Upper lobe of right lung (tissue), 1 donor: Measurements from ENCODE around the gene ENTHD1. TPM values are rescaled to one million over a fixed set of nuclear protein-coding genes. Genes with fewer than 3 reads are reported as not detected.
"Not testable (repeated sequence)": the region's sequence is repeated elsewhere in the genome, so short reads cannot be mapped to it uniquely, and the experiment has no call there.

ENCODE experiments used
- ATAC-seq: fragments of 200-7000 bp; cut with Tn5 transposase; one replicate; pipeline ENCODE4 v1.9.1; 2020; ENCODE audit warnings: mild to moderate bottlenecking, moderate library complexity
- DNase-seq: peaks from one replicate; pipeline ENCODE4 v3.0.0-alpha.2; 2020
- H3K27ac ChIP-seq: fragments of 200-600 bp; one replicate; pipeline ENCODE4 v1.8.0; 2022
- H3K27me3 ChIP-seq: fragments of 200-600 bp; one replicate; pipeline ENCODE4 v1.8.0; 2022; ENCODE audit warnings: mild to moderate bottlenecking
- H3K36me3 ChIP-seq: fragments of 200-600 bp; one replicate; pipeline ENCODE4 v1.8.0; 2022
- H3K4me1 ChIP-seq: fragments of 200-600 bp; one replicate; pipeline ENCODE4 v1.8.0; 2022
- H3K4me3 ChIP-seq: fragments of 200-600 bp; one replicate; pipeline ENCODE4 v1.8.0; 2022; ENCODE audit warnings: mild to moderate bottlenecking
- H3K9me3 ChIP-seq: fragments of 200-600 bp; one replicate; pipeline ENCODE4 v1.8.0; 2022
- intact Hi-C: fragments of 100-400 bp; cut with DNase I; formaldehyde crosslinking; loops from one replicate; pipeline ENCODE4 v1.11.0; 2022
- total RNA-seq: library from RNA; stranded (reverse); fragmentation: NEBNext Ultra II Directional; extraction: Animal tissue kit (Norgen Biotek cat#: 25700); gene quantifications from one replicate; pipeline ENCODE4 v1.2.1, GENCODE V29; 2021
- TF ChIP-seq, protein P1 (sequence below): fragments of 200-600 bp; IDR thresholded peaks from one replicate; pipeline ENCODE4 v1.8.0; 2022; ENCODE audit warnings: antibody characterized with exemption
- donor health status: DM: no; HTN: yes; CAD: no; lungs with severe emphysema.

ENTHD1 gene
- total RNA-seq, 1 donor from 2014 or later, result not detected

- Histone ChIP-seq H3K36me3 (no peaks in the 10 kb centered on the region), H3K27me3 (peaks cover 32% of the 10 kb centered on the region), H3K4me3 (peak overlapping the region; percentile 31), H3K9me3 (no peaks in the 10 kb centered on the region), H3K4me1 (no peaks in the 10 kb centered on the region), H3K27ac (no peak overlapping the region)
- intact Hi-C loops, result no loop called here
- TF ChIP-seq, protein P1, sequence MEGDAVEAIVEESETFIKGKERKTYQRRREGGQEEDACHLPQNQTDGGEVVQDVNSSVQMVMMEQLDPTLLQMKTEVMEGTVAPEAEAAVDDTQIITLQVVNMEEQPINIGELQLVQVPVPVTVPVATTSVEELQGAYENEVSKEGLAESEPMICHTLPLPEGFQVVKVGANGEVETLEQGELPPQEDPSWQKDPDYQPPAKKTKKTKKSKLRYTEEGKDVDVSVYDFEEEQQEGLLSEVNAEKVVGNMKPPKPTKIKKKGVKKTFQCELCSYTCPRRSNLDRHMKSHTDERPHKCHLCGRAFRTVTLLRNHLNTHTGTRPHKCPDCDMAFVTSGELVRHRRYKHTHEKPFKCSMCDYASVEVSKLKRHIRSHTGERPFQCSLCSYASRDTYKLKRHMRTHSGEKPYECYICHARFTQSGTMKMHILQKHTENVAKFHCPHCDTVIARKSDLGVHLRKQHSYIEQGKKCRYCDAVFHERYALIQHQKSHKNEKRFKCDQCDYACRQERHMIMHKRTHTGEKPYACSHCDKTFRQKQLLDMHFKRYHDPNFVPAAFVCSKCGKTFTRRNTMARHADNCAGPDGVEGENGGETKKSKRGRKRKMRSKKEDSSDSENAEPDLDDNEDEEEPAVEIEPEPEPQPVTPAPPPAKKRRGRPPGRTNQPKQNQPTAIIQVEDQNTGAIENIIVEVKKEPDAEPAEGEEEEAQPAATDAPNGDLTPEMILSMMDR, result no peak
- DNase-seq, result no peak
- ATAC-seq, result no peak
Observed at GRCh38 chr22:39906207-39906606, 12.6 kb upstream of the ENTHD1 start.

GRCh38 chr22:39905687-39906086, 12.1 kb upstream of the ENTHD1 start:
- Histone ChIP-seq H3K36me3 (no peaks in the 10 kb centered on the region), H3K27ac (no peak overlapping the region), H3K27me3 (peaks cover 30% of the 10 kb centered on the region), H3K4me3 (peak overlapping the region; percentile 31), H3K9me3 (no peaks in the 10 kb centered on the region), H3K4me1 (no peaks in the 10 kb centered on the region)
- DNase-seq (no peak), ATAC-seq (no peak)
- TF ChIP-seq, protein P1, result no peak
- intact Hi-C loops, result no loop called here

DNA sequence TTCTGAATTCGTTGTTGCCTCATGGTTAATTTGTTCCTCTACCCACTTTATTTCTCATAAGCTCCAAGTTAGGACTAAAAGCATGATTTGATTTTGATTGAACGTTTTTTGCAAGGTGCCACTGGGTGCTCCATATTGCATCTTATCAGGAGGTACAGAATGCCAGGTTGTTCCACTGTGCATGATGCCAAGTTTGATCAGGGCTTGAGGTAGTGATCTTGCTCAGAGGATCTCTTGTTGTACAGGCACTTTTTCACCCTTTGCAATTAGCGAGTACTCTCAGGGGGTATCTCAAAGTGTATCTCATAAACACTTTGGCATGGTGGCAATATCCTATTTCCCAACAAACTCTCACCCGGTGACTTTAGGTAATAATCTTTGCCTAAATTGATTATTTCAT, 11.3 kb upstream of the ENTHD1 start:
- TF ChIP-seq, protein P1, result no peak
- no peaks in the 10 kb centered on the region for H3K9me3 ChIP-seq
- DNase-seq (no peak), ATAC-seq (no peak)
- H3K4me3 ChIP-seq, result peak overlapping the region; percentile 31
- intact Hi-C loops, result no loop called here
- peaks cover 3% of the 10 kb centered on the region for H3K4me1 ChIP-seq
- H3K27me3 ChIP-seq, result peaks cover 33% of the 10 kb centered on the region
- no peaks in the 10 kb centered on the region for H3K36me3 ChIP-seq
- no peak overlapping the region for H3K27ac ChIP-seq

- DNase-seq, H3K4me1 ChIP-seq, intact Hi-C loops, H3K9me3 ChIP-seq, ATAC-seq, H3K36me3 ChIP-seq: not testable (repeated sequence)
- H3K4me3 ChIP-seq, result peak overlapping the region; percentile 31
- peaks cover 39% of the 10 kb centered on the region for H3K27me3 ChIP-seq
- H3K27ac ChIP-seq, result peak overlapping the region; percentile 26
Observed at GRCh38 chr22:39904024-39904423, 10.5 kb upstream of the ENTHD1 start.

- intact Hi-C loops, result no loop called here
- Histone ChIP-seq H3K9me3 (no peaks in the 10 kb centered on the region), H3K27me3 (peaks cover 31% of the 10 kb centered on the region), H3K4me3 (peak overlapping the region; percentile 31), H3K4me1 (peaks cover 7% of the 10 kb centered on the region), H3K36me3 (no peaks in the 10 kb centered on the region), H3K27ac (peak overlapping the region; percentile 20)
- DNase-seq, result no peak
- no peak for ATAC-seq
- TF ChIP-seq, protein P1, result no peak
Observed at GRCh38 chr22:39901565-39902146, 8.1 kb upstream of the ENTHD1 start.

DNA sequence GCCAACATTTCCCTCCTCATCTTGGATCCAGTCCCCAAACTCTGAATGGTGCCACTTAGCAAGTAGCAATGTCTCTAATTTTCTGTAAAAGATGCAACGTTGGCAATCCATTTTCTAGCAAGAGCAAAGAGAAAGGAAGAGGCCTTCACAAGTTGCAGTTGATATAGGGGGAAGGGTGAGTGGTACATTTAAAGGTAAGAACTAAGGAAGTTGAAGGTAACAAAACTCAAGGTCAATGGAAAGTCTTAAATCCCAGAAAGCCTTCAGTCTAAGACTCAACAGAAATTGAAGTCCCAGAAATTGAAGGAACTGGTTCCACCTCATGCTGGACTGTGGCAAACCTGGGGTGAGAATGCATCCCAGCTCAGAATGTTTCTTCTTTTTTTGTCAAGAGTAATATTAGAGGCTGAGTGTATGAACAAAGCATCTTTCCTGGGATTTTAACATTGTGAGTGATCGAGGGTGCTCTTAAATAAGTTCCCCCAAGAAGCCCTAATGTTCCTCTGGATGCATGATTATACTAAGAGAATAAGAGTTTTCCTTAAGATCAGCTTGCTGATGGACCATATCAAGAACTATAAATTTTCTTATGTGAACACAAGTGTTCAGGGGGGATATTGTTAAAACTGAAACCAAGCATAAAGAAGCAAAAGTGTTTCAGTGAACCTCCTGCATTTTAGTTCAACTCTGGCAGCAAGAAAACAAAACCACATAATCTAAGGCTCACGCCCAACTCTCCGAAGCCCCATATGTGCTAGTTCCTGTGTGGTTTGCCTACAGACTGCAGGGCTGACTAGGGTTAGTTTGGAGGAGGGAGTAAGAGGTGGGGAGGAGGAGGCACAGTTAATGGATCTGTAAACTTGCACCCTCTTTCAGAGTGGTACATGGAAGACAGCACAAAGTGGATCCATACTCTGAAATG, 7.0 kb upstream of the ENTHD1 start, which contains the start of gene GRAP2:
Gene GRAP2, plus strand, starts transcription at position 779 of the 922 bp plus-strand sequence. CDS start 46,023 bp downstream, outside the sequence.
- H3K27ac ChIP-seq, result peak within 1 kb of the TSS; percentile 20
- H3K4me1 ChIP-seq, result peaks cover 7% of the 10 kb centered on the region
- DNase-seq (no peak), ATAC-seq (peak; percentile 72)
- H3K4me3 ChIP-seq, result peak within 1 kb of the TSS; percentile 31
- H3K36me3 ChIP-seq, result no peaks in the 10 kb centered on the region
- intact Hi-C loops, result no loop called here
- TF ChIP-seq, protein P1, result no peak
- H3K27me3 ChIP-seq, result peaks cover 31% of the 10 kb centered on the region
- H3K9me3 ChIP-seq, result no peaks in the 10 kb centered on the region
